Tibial artery (tissue), 4 donors: Measurements from ENCODE around the gene GNPNAT1.

Source experiments
- DNase-seq, 2 donors: peaks; one replicate each; pipeline ENCODE4 v3.0.0-alpha.2; 2019
- H3K27ac ChIP-seq, 2 donors: fragments of 200-600 bp; sonication (generic) in 1 of 2; 1 replicate in 1 of 2; 2 replicates in 1 of 2; pipeline ENCODE4 v1.5.1; 2018 to 2019; ENCODE audit warnings: mild to moderate bottlenecking in 1 of 2
- H3K27me3 ChIP-seq, 2 donors: fragments of 200-600 bp; sonication (generic) in 1 of 2; one replicate each; pipeline versions ENCODE4 v1.5.1 to v1.6.0; 2016 to 2019
- H3K36me3 ChIP-seq, 3 donors: fragments of 200-600 bp; sonication (generic) in 2 of 3; one replicate each; pipeline ENCODE4 v1.5.1; 2016 to 2019; ENCODE audit warnings: mild to moderate bottlenecking in 2 of 3
- H3K4me1 ChIP-seq, 4 donors: fragments of 200-600 bp; sonication (generic) in 2 of 4; 1 replicate in 3 of 4; 2 replicates in 1 of 4; pipeline ENCODE4 v1.5.1; 2016 to 2019
- H3K4me3 ChIP-seq, 2 donors: fragments of 200-600 bp; sonication (generic) in 1 of 2; 1 replicate in 1 of 2; 2 replicates in 1 of 2; pipeline ENCODE4 v1.5.1; 2018 to 2019; ENCODE audit warnings: mild to moderate bottlenecking in 2 of 2
- H3K9me3 ChIP-seq, 3 donors: fragments of 200-600 bp; sonication (generic) in 1 of 3; one replicate each; pipeline ENCODE4 v1.5.1; 2016 to 2019
- intact Hi-C: fragments of 100-400 bp; cut with DNase I; formaldehyde crosslinking; loops from one replicate; pipeline ENCODE4 v1.15.0; 2023; ENCODE audit warnings: low total_unique reads
- TF ChIP-seq, protein P1 (sequence below), 2 experiments: fragments of 200-600 bp in 1 of 2; fragments of 450-650 bp in 1 of 2; IDR thresholded peaks; one replicate each; pipeline ENCODE4 v1.5.1; 2017 to 2019; ENCODE audit warnings: antibody characterized with exemption in 2 of 2, mild to moderate bottlenecking in 1 of 2, moderate library complexity in 1 of 2

The GNPNAT1 gene

DNA sequence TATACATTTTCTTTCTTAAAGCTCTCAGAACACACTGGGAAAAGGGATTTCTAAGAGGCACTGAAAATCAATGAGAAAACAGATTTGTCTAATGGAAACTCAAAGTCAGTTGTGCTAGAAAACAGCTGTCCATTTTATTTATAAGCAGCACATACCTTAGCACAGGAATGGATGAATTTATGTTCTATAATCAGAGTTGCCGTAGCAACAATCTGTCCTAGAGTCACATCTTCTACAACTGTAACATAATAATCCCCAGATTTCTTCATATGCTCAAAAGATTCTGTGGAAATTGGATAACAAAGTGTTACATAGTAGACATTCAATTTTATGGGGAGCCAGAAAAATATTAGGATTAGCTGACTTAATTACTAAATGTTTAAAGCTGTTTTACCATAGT is 9.8 kb downstream of the GNPNAT1 start:
- Histone ChIP-seq H3K4me1 (no peaks in the 10 kb centered on the region), H3K9me3 (no peaks in the 10 kb centered on the region), H3K27me3 (no peaks in the 10 kb centered on the region), H3K36me3 (peaks cover 7 to 22% (median 21%) of the 10 kb centered on the region in 3 donors), H3K4me3 (no peak overlapping the region), H3K27ac (no peak overlapping the region)
- no peak for DNase-seq
- TF ChIP-seq, protein P1, sequence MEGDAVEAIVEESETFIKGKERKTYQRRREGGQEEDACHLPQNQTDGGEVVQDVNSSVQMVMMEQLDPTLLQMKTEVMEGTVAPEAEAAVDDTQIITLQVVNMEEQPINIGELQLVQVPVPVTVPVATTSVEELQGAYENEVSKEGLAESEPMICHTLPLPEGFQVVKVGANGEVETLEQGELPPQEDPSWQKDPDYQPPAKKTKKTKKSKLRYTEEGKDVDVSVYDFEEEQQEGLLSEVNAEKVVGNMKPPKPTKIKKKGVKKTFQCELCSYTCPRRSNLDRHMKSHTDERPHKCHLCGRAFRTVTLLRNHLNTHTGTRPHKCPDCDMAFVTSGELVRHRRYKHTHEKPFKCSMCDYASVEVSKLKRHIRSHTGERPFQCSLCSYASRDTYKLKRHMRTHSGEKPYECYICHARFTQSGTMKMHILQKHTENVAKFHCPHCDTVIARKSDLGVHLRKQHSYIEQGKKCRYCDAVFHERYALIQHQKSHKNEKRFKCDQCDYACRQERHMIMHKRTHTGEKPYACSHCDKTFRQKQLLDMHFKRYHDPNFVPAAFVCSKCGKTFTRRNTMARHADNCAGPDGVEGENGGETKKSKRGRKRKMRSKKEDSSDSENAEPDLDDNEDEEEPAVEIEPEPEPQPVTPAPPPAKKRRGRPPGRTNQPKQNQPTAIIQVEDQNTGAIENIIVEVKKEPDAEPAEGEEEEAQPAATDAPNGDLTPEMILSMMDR (IDR thresholded peaks at IDR 0.05) = no peak
- intact Hi-C loops = no loop called here

DNA sequence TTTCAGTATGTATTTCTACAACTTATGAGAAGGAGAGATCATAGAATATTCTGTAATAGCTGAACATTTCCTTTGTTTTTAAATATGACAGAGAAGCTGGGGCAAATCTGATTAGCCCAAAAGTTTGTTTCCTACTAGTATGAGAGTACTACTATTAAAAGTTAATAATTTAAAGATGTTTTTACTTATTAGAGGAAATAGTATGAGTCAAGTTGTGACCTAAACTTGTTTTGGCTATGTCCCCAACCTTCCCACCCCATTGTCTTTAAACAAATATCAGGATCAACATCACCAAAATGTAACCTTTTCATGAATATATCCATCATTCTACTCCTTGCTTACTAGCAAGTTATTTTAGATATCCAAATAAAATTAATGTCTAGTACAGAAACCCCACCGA is 10.5 kb downstream of the GNPNAT1 start:
- no peak overlapping the region for H3K4me3 ChIP-seq
- H3K4me1 ChIP-seq = no peaks in the 10 kb centered on the region
- TF ChIP-seq, protein P1 (IDR thresholded peaks at IDR 0.05) = no peak
- no peaks in the 10 kb centered on the region for H3K9me3 ChIP-seq
- H3K27me3 ChIP-seq = no peaks in the 10 kb centered on the region
- H3K36me3 ChIP-seq = peaks cover 13 to 30% (median 28%) of the 10 kb centered on the region in 3 donors
- intact Hi-C loops = no loop called here
- DNase-seq = no peak
- no peak overlapping the region for H3K27ac ChIP-seq

GRCh38 chr14:52778702-52779101 is 12.7 kb downstream of the GNPNAT1 start:
- Histone ChIP-seq H3K36me3 (peaks cover 21 to 42% (median 39%) of the 10 kb centered on the region in 3 donors), H3K4me3 (no peak overlapping the region), H3K27ac (no peak overlapping the region), H3K27me3 (no peaks in the 10 kb centered on the region), H3K9me3 (no peaks in the 10 kb centered on the region), H3K4me1 (no peaks in the 10 kb centered on the region)
- intact Hi-C loops = no loop called here
- DNase-seq = no peak
- TF ChIP-seq, protein P1 (IDR thresholded peaks at IDR 0.05) = no peak

DNA sequence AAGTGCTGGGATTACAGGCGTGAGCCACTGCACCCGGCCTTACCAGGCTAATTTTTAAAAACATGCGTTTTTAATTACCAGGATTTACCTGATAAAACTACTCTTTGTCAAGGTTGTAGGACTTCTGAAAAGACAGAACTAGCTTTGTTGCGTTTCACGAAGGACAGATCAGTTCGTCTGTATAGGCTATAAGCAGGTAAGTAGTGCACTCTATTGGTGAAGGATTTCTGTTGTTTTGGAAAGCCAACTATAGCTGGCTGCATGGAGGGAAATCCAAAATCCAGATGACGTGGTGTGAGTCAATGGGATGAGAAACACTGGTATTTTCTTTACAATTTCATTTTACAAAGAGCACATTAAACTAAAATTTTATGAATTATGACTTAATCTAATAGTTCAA is 14.6 kb downstream of the GNPNAT1 start:
- Histone ChIP-seq H3K27me3 (no peaks in the 10 kb centered on the region), H3K4me1 (peaks cover 0 to 6% (median 0%) of the 10 kb centered on the region in 4 donors), H3K27ac (no peak overlapping the region), H3K9me3 (no peaks in the 10 kb centered on the region), H3K4me3 (no peak overlapping the region), H3K36me3 (peaks cover 24 to 45% (median 39%) of the 10 kb centered on the region in 3 donors)
- intact Hi-C loops = no loop called here
- TF ChIP-seq, protein P1 (IDR thresholded peaks at IDR 0.05) = no peak
- no peak for DNase-seq

- intact Hi-C loops = no loop called here
- no peak for DNase-seq
- TF ChIP-seq, protein P1 (IDR thresholded peaks at IDR 0.05) = no peak
These were observed 21.5 kb downstream of the GNPNAT1 start for GRCh38 chr14:52769887-52770286.

More at GRCh38 chr14:52769887-52770286, 21.5 kb downstream of the GNPNAT1 start:
- Histone ChIP-seq H3K4me3 (no peak overlapping the region), H3K27ac (no peak overlapping the region), H3K27me3 (no peaks in the 10 kb centered on the region), H3K4me1 (peaks cover 0 to 6% (median 0%) of the 10 kb centered on the region in 4 donors), H3K36me3 (peaks cover 33 to 47% (median 42%) of the 10 kb centered on the region in 3 donors), H3K9me3 (no peaks in the 10 kb centered on the region)
